ENCODE data around the gene FANCB.

GRCh38 chrX:14832586-14832985 is 40.3 kb downstream of the FANCB start:
- no peak for TF ChIP-seq YY1 (IDR thresholded peaks at IDR 0.05; ENCODE audit: insufficient read depth, insufficient read length)
- TF ChIP-seq ZNF274 (IDR thresholded peaks at IDR 0.05; ENCODE audit: low read depth, low read length): no peak

Measured in NT2/D1 (cell line).